GM18526 (cell line): ENCODE data around the gene SSU72.

Source experiments
- POLR2A ChIP-seq: IDR thresholded peaks from 3 replicates; pipeline ENCODE4 v1.6.1; 2011; ENCODE audit not compliant: insufficient read length; ENCODE audit errors: extremely low read depth

SSU72 gene

GRCh38 chr1:1560178-1560577 is 14.5 kb downstream of the SSU72 start:
- no peak for TF ChIP-seq POLR2A

DNA sequence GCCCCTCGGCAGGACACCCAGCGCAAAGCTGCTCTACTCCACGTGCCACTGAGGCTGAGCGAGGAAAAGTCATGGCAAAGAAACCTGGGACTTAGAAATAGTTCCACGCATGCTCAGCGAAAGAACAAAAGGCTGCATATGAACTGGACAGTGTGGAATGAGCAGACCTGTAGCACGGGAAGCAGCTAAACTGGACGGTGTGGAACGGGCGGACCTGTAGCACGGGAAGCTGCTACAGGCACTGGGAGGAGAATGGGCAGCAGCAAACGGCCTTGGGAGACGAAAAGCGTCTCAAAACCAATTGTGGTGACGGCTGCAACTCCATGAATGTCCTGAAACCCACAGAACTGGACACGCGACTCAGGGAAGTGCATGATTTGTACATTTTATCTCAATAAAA is 15.6 kb downstream of the SSU72 start:
- TF ChIP-seq POLR2A, result no peak

- TF ChIP-seq POLR2A, result no peak
Measured at GRCh38 chr1:1558591-1558990, 16.1 kb downstream of the SSU72 start.

DNA sequence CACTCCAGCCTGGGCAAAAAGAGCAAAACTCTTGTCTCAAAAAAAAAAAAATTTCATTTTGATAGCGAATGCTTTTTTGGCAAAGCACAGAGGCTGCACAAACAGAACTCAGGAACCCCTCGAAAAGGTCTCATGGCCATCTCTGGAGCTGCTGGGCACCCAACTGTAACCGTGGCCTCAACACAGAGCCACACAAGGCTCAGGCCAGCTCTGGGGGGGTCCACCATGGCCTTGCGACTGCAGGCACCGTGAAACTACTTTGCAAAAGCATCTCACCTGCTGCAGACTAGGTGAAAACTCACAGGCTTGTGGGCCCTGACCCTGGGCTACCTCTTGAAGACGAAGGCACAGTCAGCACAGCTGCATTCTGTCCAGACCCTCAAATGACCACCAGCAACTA is 18.2 kb downstream of the SSU72 start:
- TF ChIP-seq POLR2A, result no peak

DNA sequence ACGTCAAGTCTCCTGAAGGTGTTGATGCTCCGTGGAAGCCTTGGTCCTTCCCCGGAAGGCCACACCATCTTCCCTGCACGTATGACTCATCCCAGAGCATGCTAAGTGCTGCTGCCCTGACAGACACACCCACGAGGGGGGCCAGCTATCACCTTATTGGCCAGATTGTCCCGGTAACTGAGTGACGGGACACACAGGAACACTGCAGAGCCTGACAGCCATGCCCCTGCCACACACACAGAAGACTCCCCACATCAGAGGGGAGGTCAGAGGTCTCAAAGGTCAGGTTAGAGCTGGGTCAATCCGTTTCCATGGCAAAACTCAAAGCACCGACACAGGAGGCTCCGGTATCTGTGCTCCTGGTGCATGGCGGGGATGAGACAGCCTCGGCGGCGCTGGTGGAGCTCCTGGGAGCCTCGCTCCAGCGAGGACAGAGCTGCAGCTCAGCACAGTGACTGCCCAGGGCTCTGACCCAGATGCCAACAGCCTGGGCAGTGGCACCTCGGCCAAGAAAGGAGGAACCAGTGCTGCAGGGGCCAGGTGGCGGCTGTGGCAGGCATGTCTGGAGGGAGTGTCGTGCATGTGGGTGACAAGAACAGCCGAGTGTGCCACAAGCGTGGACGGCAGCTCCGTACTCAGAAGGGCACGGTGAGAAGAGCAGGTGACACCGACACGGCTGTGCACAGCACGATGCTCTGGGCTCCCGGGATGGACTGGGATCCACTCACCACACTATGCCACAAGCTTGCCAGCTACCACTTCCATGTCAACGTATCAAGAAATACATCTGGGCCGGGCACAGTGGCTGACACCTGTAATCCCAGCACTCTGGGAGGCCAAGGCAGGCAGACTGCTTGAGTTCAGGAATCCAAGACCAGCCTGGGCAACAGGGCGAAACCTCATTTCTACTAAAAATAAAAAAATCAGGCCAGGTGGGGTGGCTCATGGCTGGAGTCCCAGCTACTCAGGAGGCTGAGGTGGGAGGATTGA is 19.4 kb downstream of the SSU72 start:
- no peak for TF ChIP-seq POLR2A

GRCh38 chr1:1554550-1554925 is 20.1 kb downstream of the SSU72 start:
- TF ChIP-seq POLR2A, result no peak

DNA sequence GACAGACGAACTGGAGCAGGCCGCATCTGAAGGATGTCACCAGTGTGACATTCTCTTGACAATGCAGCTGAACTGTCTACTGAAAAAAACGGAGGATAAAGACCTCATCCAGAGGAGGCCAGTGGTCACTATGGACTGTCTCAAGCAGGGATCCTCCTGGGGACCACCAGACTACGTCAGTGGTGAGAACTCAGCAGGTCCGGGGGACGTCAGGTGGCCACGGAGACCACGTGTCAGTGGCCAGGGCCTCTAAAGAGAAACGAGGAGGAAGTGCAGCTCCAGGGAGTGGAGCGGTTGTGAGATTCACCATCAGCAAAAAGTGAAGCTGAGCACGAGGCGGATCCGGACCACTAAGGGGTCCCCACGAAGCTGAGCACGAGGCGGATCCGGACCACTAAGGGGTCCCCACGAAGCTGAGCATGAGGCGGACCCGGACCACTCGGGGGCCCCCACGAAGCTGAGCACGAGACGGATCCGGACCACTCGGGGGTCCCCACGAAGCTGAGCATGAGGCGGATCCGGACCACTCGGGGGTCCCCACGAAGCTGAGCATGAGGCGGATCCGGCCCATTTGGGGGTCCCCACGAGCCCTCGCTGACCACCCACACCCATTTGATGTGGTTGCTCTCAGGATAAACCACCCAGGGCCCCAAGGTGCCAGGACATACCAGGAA is 20.7 kb downstream of the SSU72 start:
- TF ChIP-seq POLR2A, result no peak

DNA sequence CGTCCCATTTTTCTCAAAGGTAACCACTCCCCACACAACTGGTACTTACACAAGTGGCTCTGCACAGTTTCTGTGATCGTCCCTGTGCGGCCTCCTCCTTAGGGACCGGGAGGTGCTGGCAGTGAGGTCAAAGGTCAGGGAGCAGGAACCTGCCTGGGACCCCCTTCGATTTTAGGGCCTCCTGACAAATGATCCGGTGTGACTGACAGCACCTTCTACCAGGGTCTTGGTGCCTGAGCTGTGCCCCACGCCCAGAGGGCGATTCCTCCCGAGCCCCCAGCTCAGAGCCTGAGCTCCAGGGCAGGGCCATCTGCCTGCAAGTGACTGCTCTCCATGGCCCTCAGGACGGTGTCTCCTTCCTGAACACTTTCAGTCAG is 22.4 kb downstream of the SSU72 start:
- TF ChIP-seq POLR2A, result no peak

- no peak for TF ChIP-seq POLR2A
Measured at GRCh38 chr1:1551524-1552262, 23.0 kb downstream of the SSU72 start.

GRCh38 chr1:1550591-1551432 is 23.9 kb downstream of the SSU72 start:
- TF ChIP-seq POLR2A, result no peak

DNA sequence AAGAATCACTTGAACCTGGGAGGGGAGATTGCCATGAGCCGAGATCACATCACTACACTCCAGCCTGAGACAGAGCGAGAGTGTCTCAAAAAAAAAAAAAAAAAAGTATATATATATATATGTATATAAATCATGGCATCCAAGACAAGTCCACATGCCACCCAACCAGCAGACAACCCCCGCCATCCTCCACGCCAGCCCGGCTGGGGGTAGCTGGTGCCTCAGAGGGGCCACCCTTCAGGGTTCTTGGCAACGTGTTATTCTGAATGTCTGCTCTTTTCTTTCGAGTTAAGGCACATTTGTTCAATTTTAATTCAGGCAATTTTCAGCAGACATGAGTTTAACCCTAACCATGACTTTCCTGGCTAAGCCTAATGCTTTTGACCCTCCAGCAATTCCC is 24.6 kb downstream of the SSU72 start:
- TF ChIP-seq POLR2A, result no peak

DNA sequence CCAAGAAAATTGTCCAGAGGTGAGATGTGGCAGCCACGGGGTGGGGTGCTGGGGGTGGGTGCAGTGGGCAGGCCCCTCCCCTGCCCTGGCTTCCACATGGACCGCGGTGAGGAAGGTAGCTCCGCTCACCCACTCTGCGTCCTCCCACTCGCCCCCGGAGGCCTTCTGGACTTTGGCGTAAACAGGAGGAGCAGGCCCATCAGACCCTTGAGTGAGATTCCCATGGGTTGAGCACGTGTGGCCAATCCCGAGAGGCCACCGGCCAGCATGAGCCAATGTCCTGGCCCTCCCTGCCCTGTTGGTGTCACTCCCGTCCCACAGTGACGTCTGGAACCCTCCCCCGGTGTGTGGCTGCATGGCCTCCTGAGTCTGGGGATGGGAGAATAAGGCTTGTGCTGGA is 26.1 kb downstream of the SSU72 start:
- TF ChIP-seq POLR2A, result no peak

DNA sequence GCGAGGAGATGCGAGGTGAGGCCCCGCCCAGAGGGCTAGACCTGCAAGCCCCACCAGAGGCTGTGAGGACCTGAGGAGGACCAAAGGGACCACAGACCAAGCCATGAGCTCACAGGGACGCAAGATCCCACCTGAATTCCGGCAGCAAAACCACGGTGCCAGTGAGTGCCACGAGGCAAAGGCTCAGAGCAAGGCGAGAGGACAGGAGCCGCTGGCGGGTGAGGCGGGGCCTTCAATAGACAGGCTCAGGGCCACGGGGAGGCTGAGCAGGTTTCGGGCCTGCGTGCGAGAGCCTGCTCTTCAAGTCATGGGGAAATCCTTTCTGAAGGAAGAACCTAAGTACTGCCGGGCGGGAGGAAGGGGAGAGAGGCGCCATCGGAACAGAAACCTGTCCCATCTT is 27.2 kb downstream of the SSU72 start:
- no peak for TF ChIP-seq POLR2A

DNA sequence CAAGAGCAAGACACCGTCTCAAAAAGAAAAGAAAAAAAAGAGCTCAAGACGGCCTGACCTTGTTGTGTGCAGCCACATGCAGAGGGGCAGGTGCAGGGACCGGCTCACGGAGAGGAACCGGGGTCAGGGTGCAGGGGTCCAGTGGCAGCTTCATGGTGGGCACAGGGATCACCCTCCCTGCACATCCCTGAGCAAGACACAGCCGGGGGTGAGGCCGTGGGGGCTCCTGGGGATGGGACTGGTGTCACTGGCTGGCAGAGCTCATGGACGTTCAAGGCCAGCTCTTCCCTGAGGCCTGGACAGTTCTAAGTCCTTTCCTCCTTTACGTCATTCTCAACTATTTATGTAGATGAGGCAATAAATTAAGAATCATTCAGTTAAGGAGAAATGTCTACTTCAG is 27.7 kb downstream of the SSU72 start:
- TF ChIP-seq POLR2A, result no peak
